Measurements from ENCODE around the gene FBXO31.

DNA sequence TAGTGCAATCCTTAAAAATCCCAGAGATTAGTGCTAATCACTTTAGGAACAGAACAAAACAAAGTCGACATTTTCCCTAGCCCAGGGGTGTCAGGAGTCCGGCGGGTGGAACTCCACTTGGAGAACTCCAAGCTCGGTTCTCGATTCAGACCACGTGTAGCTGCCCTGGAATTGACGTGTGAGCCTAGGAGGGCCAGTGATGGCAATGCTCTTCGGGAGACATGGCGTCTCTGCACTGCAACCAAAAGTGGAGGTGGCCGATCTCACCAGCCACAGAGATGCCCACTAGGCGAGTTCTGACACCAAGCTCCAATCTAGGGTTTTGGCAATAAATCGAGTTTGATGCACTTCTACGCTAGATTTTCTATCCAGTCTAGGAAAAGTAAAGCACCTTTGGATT, 26.2 kb upstream of the FBXO31 start:
- TF ChIP-seq EZH2 (IDR thresholded peaks at IDR 0.05; ENCODE audit: insufficient read depth, poor library complexity, severe bottlenecking) (no peak), EZH2phosphoT487 (IDR thresholded peaks at IDR 0.05; ENCODE audit: insufficient read depth, low read depth) (no peak)
